Suppressor macrophage treated with lipopolysaccharide for 1 hour (primary cell): ENCODE results near the gene CAPN2.

Experiments
- DNase-seq, 3 donors: peaks; one replicate each; pipeline ENCODE4 v3.0.0-alpha.2; 2020 to 2022

Gene CAPN2

GRCh38 chr1:223761411-223761810, 49.1 kb downstream of the CAPN2 start:
- no peak for DNase-seq

- DNase-seq, result no peak
Observed at GRCh38 chr1:223763251-223763650, 50.9 kb downstream of the CAPN2 start.

GRCh38 chr1:223763881-223764280, 51.5 kb downstream of the CAPN2 start:
- DNase-seq, result no peak

- DNase-seq, result no peak
Observed at GRCh38 chr1:223765036-223765718, 52.8 kb downstream of the CAPN2 start.

GRCh38 chr1:223765719-223766340, 53.5 kb downstream of the CAPN2 start:
- no peak for DNase-seq

GRCh38 chr1:223770621-223771315, 58.4 kb downstream of the CAPN2 start:
- DNase-seq, result no peak

- no peak for DNase-seq
Observed at GRCh38 chr1:223771469-223771813, 59.1 kb downstream of the CAPN2 start.

- DNase-seq, result no peak
Observed at GRCh38 chr1:223771814-223772770, 59.8 kb downstream of the CAPN2 start.

- no peak for DNase-seq
Observed at GRCh38 chr1:223772771-223773160, 60.4 kb downstream of the CAPN2 start.

GRCh38 chr1:223774134-223774814, 61.9 kb downstream of the CAPN2 start:
- no peak for DNase-seq

GRCh38 chr1:223775054-223775453, 62.7 kb downstream of the CAPN2 start:
- DNase-seq, result no peak

GRCh38 chr1:223775711-223776074, 63.4 kb downstream of the CAPN2 start:
- DNase-seq, result no peak

- peak; percentile 65 to 70 (median 69) for DNase-seq
Observed at GRCh38 chr1:223776075-223776814, 63.9 kb downstream of the CAPN2 start.

- DNase-seq, result no peak
Observed at GRCh38 chr1:223776826-223777454, 64.6 kb downstream of the CAPN2 start.

GRCh38 chr1:223780318-223780717, 68.0 kb downstream of the CAPN2 start:
- no peak for DNase-seq

GRCh38 chr1:223780949-223781348, 68.6 kb downstream of the CAPN2 start:
- no peak for DNase-seq

- DNase-seq, result no peak
Observed at GRCh38 chr1:223783676-223784075, 71.3 kb downstream of the CAPN2 start.

GRCh38 chr1:223784541-223784940, 72.2 kb downstream of the CAPN2 start:
- no peak for DNase-seq

GRCh38 chr1:223785808-223786207, 73.5 kb downstream of the CAPN2 start:
- no peak for DNase-seq

GRCh38 chr1:223788746-223789415, 76.5 kb downstream of the CAPN2 start:
- DNase-seq, result no peak

- DNase-seq, result no peak
Observed at GRCh38 chr1:223792046-223792445, 79.7 kb downstream of the CAPN2 start.
